Stimulated activated CD8-positive, alpha-beta memory T cell treated with anti-CD3 and anti-CD28 coated beads, Interleukin-15, amount 100 ng/mL, for 4 hours (primary cell): ENCODE data around the gene TRPC4.

ENCODE experiments used
- DNase-seq, 2 donors: peaks; one replicate each; pipeline ENCODE4 v3.0.0-alpha.2; 2020; ENCODE audit warnings: low read depth in 2 of 2

Gene TRPC4

DNA sequence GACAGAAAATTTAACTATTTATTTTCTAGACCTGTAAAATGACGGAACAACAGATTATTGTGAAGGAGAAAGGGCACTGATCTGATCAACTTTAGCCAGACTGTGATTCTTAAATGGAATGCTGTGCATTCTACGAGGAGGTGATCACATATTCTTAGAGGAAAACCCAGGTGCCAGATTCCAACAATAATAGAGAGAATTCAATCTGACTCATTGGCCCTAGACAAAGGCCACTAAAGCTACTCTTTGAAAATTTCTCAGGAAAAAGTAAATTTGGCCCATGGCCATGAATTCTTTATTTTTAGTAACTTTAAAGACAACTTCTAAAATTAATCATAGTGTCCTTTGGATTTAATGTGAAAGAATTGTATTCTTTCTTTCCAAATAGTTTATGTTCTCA lies 212.4 kb downstream of the TRPC4 start:
- DNase-seq, result no peak

DNA sequence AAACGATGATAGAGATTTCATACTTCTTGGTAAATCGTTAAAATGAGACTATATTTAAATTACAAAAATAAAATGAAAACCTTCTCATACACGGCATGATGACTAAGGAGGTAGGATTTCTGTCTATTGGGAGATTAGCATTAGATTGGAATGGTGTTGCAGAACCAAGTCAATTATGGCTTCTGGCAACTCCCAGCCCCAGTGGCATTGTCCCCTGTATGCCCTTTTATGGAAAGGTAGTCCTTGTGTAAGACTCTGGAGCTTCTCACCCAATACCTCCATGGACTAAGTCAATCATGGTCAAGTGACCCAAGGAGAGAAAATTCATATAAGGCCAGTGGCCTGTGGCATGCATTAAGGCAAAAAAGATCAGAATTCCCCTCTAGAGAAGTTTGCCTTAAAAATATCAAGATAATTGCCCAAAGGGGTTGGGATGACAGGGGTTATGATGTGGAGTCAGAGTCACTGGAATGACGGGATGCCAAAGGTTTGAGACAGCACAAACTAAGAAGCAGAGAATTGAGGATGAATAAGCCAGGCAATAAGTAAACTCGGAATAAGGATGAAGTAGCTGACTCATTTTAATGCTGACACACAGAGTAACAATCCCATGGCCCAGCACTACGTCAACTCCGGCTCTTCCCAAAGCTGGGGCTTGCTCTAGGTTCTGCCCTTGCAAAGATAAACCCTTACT lies 213.2 kb downstream of the TRPC4 start:
- no peak for DNase-seq

DNA sequence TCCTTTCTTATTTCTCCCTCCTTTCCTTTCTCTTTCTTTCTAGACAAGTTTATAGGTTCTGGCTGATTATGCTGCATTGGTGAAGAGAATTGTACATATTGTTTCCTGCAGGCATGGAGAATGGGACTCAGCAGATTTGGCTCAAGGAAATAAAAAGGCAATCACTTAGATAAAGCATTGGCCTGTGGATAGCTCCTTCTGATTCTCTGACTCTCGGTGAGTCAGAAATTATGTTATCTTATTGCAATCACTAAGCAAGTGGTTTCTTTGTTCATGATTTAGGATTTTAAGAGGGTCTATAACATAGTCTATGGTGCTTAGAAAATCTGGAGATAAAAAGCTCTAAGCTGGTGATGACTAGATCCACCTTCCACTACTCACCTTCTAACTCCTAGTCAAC lies 217.0 kb downstream of the TRPC4 start:
- DNase-seq, result no peak

DNA sequence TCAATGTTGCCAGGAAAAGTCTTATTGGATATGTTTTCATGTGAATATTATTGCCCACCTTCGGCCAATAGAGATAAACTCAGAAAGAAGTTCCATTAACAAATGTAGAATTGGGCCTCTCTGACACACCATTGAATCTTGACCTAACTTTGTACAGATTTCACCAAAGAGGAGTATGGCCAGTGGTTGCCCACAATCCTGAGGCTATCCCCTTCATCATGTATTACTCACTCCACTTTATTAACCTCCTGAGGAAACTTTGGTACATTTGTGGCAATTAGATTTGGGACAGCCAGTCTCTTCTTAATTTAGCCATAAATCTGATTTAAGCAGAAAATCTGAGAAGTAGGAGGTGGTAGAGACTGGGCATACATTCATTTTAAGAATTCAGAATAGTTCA lies 217.7 kb downstream of the TRPC4 start:
- no peak for DNase-seq

DNA sequence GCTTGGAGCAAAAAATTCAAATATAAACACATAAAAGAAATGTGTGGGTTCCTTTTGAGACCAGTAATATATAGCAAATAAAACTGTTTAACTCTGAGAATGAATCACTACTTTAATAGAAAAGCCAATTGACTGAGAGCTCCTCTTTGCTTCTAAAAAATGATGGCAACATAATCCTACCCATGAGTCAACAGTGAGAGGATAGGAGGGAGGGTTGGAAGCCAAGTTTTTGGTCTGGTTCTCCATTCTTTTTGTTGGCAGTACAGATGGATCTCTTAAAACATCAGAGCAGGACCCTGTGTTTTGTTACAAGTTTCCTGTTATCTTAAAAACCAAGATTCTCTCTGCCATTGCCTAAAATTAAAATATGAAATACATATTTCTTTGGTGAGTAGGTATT lies 221.0 kb downstream of the TRPC4 start:
- no peak for DNase-seq

DNA sequence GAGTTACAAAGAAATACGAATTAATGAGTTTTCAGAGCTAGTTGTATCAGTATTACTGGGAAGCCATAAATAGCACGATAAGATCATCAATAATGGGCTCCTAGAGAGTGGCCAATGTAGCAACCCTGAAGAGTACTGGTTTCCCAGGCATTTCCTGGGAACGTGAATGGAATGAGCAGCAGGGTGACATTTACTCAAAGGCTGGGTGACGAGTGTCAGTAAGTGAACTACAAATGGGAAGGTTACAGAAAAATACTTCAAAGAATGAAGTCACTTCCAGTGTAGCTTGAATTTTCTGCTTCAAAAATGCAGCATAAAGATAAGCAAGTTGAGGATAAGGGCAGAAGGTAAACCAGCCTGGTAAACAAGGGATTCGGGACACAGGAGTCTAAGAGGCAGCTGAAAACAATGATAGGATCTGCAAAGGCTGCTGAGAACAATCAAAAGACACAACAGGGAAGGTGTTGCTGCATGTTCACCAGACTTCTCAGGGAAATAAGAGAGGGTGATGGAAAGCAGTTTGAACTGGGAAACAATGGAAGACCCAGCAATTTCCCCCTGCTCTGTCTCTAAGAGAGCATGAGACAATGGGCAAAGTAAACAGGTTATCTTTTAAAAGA lies 222.4 kb downstream of the TRPC4 start:
- no peak for DNase-seq

DNA sequence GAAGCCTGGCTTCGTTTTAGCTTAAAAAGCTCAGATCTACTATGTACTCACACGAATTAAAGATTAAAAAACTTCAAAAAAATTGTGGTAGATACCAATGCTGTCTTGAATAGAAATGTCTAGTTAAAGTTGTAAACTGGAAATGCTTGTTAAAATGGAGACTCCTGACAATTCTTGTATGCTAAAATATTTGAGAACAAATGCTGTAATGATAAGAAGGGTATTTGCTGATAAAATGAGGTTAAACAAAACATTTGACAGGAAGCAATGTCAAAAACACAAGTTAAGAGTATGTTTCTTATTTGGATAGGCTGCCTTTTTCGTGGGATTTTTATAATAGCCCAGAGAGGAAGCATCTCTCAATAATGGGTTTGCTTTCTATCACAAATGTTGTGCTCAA lies 223.0 kb downstream of the TRPC4 start:
- no peak for DNase-seq

DNA sequence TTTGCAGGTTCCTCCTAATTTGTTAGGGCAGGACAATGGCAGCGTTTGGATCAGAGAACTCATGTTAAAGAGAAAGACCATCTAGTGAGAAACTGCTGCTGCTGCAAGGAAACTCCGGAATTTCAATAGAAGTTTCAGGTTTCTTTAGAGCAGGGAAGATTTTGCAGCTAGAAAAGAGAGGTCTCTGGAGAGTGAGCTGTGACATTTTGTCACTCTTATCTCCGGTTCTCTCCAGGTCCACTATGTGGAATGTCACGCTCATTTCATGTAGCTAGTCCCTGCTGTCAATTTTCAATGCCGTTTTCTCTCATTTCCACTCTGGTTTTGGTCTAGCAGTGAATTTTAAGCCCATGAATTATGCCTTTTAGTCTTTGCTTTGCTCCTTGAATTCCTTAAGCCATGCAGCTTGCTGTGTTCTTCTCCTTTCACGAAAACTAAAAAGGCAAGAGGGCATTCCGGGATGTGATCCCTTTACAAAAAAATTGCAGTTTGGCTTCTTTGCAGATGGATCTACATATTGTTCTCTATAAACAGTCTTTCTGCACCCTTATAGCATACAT lies 224.3 kb downstream of the TRPC4 start:
- no peak for DNase-seq

DNA sequence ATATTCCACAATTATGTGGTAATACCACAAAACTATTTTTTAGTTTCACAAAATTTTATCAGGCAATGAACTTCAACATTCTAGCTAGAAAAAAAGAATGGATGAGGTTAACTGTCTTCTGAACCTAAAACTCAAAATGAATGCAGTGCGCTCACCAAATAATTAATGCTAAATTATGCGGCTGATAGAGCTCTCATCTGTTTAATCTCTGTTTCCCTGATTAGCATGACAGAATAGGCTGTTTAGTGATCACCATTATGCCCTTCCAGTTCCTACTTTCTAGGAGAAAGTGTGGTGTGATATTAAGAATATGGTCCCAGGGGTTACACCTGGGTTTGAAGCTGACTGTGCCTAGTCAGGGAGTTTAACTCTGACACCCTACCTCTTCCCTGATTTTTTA lies 228.2 kb downstream of the TRPC4 start:
- DNase-seq, result no peak

DNA sequence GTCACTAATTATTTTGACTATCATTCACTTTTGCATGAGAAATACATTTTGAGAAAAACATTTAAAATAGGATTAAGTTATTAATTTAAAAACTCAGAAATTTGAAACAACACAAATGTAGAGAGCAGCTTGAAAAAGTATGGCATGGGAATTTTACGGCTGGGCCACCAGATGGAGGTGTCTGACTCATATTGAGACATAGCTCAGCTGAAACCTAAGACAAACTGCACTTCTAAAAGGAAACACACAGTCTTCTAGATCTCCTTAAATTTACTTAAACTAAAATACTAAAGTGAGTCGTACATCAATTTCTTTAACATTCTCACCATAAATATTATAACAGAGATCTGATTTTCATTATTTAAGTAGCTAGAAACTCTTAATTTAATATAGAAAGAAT lies 229.1 kb downstream of the TRPC4 start:
- DNase-seq, result no peak

DNA sequence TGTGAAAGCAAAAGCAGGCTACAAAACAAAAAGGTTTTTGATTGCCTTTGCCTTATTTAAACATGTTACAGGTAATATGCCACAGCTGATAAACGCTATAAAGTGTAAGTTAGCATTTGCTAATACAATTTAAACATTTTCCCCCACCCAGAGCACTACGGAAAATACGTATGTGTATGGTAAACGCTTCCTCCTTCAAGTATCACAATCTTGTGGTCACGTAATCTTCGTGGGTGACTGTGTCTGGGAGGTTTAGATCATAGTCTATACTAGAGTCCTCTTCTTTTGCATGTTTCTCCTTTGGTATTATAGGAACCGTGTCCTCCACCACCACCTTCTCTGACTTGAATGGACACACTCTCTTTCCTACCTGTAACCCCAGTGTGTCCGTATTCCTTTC lies 232.9 kb downstream of the TRPC4 start:
- no peak for DNase-seq

DNA sequence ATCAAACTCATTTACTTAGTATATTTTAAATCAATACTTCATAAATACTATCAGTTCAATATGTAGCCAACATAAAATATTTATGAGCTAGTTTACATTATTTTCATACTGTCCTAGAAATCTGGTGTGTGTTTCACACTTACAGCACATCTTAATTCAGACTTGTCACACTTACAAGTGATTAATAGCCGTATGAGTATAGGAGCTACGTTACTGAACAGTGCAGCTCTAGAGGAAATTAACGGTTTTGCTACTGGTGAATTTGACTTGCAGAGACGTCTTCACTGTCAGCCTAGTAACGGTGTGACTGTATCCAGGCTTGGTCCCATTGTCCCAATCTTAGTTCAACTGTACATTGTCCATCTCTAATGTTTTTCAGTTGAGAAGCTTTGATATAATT lies 237.3 kb downstream of the TRPC4 start:
- DNase-seq, result no peak

DNA sequence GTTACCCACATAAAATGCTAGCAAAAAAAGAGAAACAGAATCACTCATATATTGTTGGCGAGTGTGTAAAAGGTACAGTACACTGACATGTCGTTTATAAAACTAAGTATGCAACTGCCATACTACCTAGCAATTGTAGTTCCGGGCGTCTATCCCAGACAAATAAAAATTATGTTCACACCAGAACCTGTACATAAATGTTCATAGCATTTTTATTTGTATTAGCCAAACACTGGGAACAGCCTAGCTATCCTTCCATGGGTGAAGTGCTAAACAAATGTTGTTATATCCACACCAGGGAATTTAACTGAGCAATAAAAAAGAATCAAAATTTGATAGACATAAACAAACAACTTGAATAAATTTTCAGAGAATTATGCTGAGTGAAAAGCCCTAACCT lies 242.1 kb downstream of the TRPC4 start:
- DNase-seq, result no peak

DNA sequence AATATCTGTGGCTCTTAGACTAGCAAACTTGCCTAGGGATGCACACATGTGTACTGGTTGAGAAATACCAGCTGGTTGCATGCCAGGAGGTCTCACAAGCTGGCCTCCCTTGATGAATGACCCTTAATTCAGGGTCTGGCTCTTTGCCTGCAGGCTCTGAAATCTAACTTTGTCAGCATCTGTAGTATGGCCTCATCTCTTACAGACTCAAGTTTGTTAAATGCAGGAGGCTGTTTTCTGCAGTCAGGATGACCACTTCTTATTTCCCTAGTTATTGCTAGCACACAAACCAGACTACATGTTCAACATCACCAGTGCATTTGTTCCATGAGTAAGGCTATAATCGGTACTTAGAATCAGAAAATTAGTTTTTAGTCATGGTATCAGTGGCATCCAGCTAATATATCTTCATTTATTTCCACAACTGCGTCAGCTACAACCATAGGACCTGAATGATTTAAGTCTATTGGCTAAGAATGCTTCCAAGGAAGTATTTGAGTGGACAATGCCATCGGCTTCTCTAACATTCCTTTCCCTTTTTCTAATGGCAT lies 247.7 kb downstream of the TRPC4 start:
- DNase-seq, result no peak

DNA sequence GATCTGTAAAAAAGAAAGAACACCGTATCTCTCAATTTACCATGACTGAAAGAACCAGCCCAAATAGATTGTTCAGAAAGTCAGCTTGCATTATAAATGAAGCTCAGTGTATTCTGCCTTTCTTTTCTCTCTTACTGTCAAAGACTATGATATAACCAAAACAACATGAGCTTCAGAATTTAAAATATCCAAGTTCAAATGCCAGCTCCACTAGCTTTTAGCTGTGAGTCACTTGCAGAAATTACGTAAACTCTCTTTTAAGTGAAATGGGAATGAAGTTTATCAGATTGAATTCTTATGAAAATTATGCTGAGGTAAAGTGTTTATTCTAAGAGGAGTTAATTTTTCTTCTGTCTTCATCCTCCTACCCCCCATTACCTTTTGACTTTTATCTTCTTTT lies 251.0 kb downstream of the TRPC4 start:
- DNase-seq, result no peak

DNA sequence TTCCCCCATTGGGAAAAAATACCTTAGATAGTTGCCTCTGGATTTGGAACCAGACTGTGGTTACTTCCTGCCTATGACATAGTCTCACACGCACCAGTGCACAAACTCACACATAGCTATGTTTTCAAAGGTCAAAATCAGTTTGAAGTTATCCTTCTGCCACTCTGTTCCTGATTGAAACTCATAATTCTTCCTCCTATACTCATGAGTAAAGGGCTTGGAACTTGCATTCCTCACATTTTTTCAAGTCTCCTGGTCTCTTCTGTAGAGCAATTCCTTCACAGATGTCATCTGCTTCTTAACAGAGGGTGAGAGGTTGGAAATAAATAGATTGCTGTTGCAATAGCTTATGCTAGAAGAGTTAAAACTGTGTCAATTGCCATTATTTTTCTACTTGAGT lies 252.4 kb downstream of the TRPC4 start:
- DNase-seq, result no peak

DNA sequence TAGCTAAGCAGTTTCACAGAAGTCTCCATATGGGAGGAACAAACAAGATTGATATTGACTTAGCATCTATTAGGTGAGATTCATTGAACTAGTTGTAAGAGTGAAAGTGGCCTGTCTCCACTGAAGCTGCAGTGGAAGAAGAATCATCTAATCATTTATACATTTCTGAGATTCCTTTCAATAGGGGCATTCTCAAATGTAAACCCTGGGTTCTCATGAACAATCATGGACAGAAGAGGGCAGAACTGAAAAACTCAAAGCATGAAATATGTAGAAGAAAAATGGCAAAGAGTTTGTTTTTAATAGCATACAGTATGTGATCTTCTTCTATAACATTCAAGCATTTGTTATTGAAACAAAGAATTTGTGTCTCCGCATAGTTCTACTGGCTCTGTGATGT lies 253.4 kb downstream of the TRPC4 start:
- no peak for DNase-seq

DNA sequence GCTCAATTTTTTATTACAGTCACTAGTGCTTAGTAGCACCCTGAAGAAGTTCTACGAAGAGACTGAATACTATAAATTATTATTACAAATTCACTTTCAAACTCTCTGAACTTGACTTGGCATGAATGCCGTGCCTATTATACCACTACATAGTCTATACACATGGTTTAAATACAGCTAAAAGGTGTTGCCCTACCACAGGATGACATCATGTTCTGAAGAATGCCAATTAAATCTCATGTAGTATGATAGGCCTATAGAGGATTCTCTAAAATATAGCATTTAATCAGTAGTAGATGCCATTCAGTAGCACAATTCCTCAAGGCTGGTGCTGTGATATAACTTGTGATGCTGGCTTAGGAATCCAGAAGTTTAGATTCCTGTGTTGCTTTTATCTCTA lies 254.3 kb downstream of the TRPC4 start:
- DNase-seq, result no peak

DNA sequence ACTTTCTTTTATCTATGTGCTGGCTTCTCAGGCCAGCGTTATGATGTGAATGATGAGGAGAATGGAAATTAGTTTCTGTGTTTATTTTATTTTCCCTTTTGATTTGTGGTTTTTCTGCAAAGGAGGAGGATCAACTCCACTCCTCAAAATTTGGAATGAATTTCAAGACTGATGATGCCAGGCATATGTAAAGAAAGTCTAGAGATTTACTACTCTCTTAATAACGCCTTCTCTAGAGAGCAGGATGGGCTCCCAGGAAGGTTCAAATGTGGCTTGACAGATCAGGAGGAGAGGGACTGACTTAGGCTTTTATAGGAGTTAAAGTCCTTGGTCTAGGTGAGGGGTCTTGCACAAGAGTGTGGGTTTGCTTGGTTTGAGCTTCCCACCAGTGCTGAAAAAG lies 255.9 kb downstream of the TRPC4 start:
- DNase-seq, result no peak

DNA sequence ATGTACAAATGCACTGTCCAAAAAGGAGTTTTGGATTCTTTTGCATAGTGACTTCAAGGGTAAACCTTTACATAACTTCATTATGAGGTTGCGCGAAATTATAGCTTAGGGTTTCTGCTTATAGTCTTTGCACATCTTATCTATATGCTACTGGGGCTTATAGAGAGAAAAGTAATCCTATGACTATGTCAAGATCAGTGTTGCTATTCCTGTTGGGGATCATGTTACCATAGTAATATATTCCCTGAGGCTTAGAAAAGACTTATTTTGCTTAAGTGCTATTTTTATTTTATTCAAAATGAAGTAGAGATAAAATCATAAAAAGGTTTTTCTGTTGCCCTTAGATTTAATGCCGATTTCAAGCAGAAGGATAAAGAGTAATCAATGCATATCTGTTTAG lies 256.3 kb downstream of the TRPC4 start:
- DNase-seq, result no peak

DNA sequence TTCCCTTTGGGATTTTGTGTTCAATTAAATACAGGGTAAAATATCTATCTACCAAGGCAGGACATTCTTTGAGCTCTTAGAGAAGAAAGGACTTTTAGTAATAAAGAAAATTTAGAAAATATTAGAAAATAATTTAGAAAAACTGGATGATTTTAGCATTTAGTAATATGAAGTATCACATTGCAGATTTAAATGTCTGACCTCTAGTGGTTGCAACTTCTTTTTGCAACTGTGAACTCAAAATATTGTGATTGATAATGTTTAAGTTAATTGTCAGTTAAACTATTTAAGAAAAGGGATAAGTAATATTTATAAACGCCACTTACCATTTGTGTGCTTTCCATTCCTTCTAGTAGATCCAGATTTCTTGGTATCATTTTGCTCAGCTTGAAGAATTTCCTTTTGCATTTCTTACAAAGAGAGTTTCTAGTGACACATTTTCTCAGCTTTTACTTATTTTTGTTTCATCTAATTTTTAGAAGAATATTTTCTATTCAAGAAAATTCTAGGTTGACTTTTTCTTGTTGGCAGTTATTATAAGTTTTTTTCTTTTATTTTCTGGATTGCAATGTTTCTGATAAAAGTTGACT lies 260.7 kb downstream of the TRPC4 start:
- no peak for DNase-seq

DNA sequence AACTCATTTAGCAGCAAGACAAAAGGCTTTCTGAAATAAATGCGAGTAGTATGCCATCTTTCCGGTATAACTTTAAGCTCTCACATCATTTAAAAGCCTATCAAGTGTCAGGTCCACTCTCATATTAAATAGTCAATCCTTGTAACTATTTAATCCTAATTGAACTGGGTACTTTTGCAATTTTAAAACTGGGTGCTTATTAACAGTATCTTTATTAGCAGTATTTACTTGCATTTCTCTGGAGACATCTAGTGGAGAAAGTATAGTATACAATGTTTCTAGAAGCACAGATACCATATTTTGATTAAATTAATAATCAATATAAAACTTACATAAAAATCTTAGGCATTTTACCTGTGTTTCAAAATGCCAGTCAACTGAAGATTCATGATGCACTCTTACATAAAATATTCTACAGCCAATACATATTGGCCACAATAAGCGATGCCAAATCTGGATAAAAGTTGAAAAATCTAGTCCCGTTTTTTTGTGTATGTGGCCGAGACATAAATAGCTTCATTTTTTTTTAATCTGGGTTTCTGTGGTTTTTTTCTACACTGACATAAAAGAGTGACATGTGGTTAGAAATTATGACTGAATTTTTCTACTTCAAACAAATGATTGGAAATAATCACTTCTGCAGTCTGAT lies 266.7 kb downstream of the TRPC4 start:
- no peak for DNase-seq
